DND-41 (cell line): Measurements from ENCODE around the gene CIITA.

Source experiments
- ATAC-seq: fragments of 200-7000 bp; cut with Tn5 transposase; 3 replicates; pipeline ENCODE4 v1.9.1; 2021; ENCODE audit warnings: low read depth; ENCODE audit not compliant: insufficient read depth
- DNase-seq: peaks from one replicate; pipeline ENCODE4 v3.0.0-alpha.2; 2020
- H2AFZ ChIP-seq: 2 replicates; pipeline ENCODE4 v1.6.0; 2012; ENCODE audit warnings: low read depth, low read length
- H3K27ac ChIP-seq: 2 replicates; pipeline ENCODE4 v1.5.1; 2012; ENCODE audit warnings: low read length, inconsistent platforms
- H3K27me3 ChIP-seq: fragments of 200-600 bp; sonication (generic); 2 replicates; pipeline ENCODE4 v1.6.0; 2012; ENCODE audit warnings: low read length, mild to moderate bottlenecking, inconsistent platforms; ENCODE audit not compliant: insufficient read depth, poor library complexity
- H3K36me3 ChIP-seq: 2 replicates; pipeline ENCODE4 v1.5.1; 2012; ENCODE audit warnings: low read length, inconsistent platforms; ENCODE audit not compliant: insufficient read depth
- H3K4me1 ChIP-seq: 2 replicates; pipeline ENCODE4 v1.5.1; 2012; ENCODE audit warnings: mild to moderate bottlenecking, low read length; ENCODE audit not compliant: insufficient read depth
- H3K4me2 ChIP-seq: 2 replicates; pipeline ENCODE4 v1.6.0; 2012; ENCODE audit warnings: mild to moderate bottlenecking, moderate library complexity, low read length, inconsistent platforms; ENCODE audit not compliant: insufficient read depth
- H3K4me3 ChIP-seq, 2 experiments: fragments of 200-600 bp in 1 of 2; shearing (Covaris generic) in 1 of 2; 2 replicates each; pipeline ENCODE4 v1.5.1; 2012 to 2016; ENCODE audit warnings: inconsistent platforms in 2 of 2, low read length in 2 of 2, mild to moderate bottlenecking in 2 of 2, low read depth in 1 of 2, moderate library complexity in 1 of 2
- H3K79me2 ChIP-seq: 2 replicates; pipeline ENCODE4 v1.6.0; 2012; ENCODE audit warnings: low read length, inconsistent platforms; ENCODE audit not compliant: insufficient read depth
- H3K9ac ChIP-seq: 2 replicates; pipeline ENCODE4 v1.6.0; 2012; ENCODE audit warnings: low read depth, mild to moderate bottlenecking, inconsistent platforms, low read length, moderate library complexity
- H3K9me3 ChIP-seq: 2 replicates; pipeline ENCODE4 v1.5.1; 2012; ENCODE audit warnings: low read length, moderate library complexity, mild to moderate bottlenecking, inconsistent platforms; ENCODE audit not compliant: insufficient read depth, severe bottlenecking
- H4K20me1 ChIP-seq: 2 replicates; pipeline ENCODE4 v1.6.0; 2012; ENCODE audit warnings: low read length; ENCODE audit not compliant: insufficient read depth
- CTCF ChIP-seq: IDR thresholded peaks from 2 replicates; pipeline ENCODE4 v1.5.1; 2012; ENCODE audit warnings: borderline replicate concordance, low read length, moderate library complexity, mild to moderate bottlenecking; ENCODE audit not compliant: poor library complexity, severe bottlenecking; ENCODE audit errors: extremely low read depth
- EZH2 ChIP-seq: IDR thresholded peaks from 3 replicates; pipeline ENCODE4 v1.6.1; 2012; ENCODE audit warnings: borderline replicate concordance, low read depth, mild to moderate bottlenecking, moderate library complexity, low read length, inconsistent platforms; ENCODE audit not compliant: severe bottlenecking

The CIITA gene

GRCh38 chr16:10920726-10921427 is 43.9 kb downstream of the CIITA start:
- DNase-seq (no peak), ATAC-seq (no peak)
- H3K79me2 ChIP-seq, result no peaks in the 10 kb centered on the region
- 0 out of 2 replicates have a peak, but pooled peaks cover 6% of the 10 kb centered on the region for H3K36me3 ChIP-seq
- H3K4me1 ChIP-seq, result no peaks in the 10 kb centered on the region
- H3K4me2 ChIP-seq, result no peak overlapping the region
- H4K20me1 ChIP-seq, result peaks cover 5% of the 10 kb centered on the region; the same call in 1 of the 2 replicates
- no peak overlapping the region for H3K9ac ChIP-seq
- H2AFZ ChIP-seq, result no peak overlapping the region
- no peak overlapping the region for H3K4me3 ChIP-seq
- no peak overlapping the region for H3K27ac ChIP-seq
- no peaks in the 10 kb centered on the region for H3K27me3 ChIP-seq
- TF ChIP-seq EZH2 (no peak), CTCF (no peak)
- H3K9me3 ChIP-seq, result no peaks in the 10 kb centered on the region

GRCh38 chr16:10921536-10922327 is 44.7 kb downstream of the CIITA start:
- ATAC-seq, result no peak
- no peak overlapping the region for H3K4me3 ChIP-seq

DNA sequence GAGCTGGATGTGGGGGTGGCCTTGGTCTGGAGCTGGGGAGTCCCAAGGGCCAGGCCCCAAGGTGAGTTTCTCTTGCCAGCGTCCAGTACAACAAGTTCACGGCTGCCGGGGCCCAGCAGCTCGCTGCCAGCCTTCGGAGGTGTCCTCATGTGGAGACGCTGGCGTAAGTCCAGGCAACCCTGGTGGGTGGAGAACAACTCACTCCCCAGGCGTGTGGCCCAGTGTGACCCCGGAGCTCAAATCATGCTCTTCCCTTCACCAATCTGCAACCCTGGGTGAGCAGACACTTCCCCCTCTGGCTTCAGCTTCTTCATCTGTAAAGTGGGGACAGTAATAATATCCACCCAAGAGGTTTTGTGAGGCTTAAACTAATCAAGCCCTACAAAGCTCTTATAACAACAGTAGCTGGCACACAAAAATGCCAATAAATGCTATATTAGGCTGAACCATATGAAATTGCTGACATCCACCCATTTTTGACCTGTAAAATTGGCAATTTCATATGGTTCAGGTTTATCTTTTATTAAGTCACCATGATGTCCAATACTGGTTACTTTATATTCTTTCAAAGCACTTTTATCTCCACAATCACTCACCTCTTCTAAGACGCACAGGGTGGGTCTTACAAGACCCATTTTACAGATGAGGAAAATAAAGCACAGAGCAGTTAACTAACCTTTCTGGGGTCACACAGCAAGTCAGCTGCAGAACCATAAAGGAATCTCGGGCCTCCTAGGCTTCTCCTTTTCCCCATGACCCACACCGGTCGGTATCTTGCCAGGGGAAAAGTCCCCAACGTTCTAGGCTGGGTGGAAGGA is 45.5 kb downstream of the CIITA start:
- Histone ChIP-seq H3K36me3 (peaks cover 17% of the 10 kb centered on the region; the same call in 1 of the 2 replicates), H2AFZ (no peak overlapping the region), H4K20me1 (peaks cover 5% of the 10 kb centered on the region; the same call in 1 of the 2 replicates), H3K9ac (no peak overlapping the region), H3K4me1 (no peaks in the 10 kb centered on the region), H3K27me3 (no peaks in the 10 kb centered on the region), H3K4me2 (no peak overlapping the region), H3K79me2 (no peaks in the 10 kb centered on the region), H3K27ac (no peak overlapping the region), H3K4me3 (no peak overlapping the region), H3K9me3 (no peaks in the 10 kb centered on the region)
- ATAC-seq (no peak), DNase-seq (no peak)
- TF ChIP-seq EZH2, result no peak

More at GRCh38 chr16:10921536-10922327, 44.7 kb downstream of the CIITA start:
- no peaks in the 10 kb centered on the region for H3K4me1 ChIP-seq
- H3K9ac ChIP-seq, result no peak overlapping the region
- peaks cover 5% of the 10 kb centered on the region; the same call in 1 of the 2 replicates for H4K20me1 ChIP-seq
- TF ChIP-seq CTCF, result no peak
- no peak for TF ChIP-seq EZH2
- H3K4me2 ChIP-seq, result no peak overlapping the region
- H3K27ac ChIP-seq, result no peak overlapping the region
- H2AFZ ChIP-seq, result no peak overlapping the region
- H3K9me3 ChIP-seq, result no peaks in the 10 kb centered on the region
- H3K36me3 ChIP-seq, result peaks cover 9% of the 10 kb centered on the region; the same call in 1 of the 2 replicates
- no peak for DNase-seq
- no peaks in the 10 kb centered on the region for H3K79me2 ChIP-seq
- no peaks in the 10 kb centered on the region for H3K27me3 ChIP-seq
